Activated T-cell treated with anti-CD3 and anti-CD28 coated beads for 4 hours (primary cell): Measurements from ENCODE around the gene ZBTB40.

ENCODE experiments used
- DNase-seq: peaks from one replicate; pipeline ENCODE4 v3.0.0-alpha.2; 2020

The ZBTB40 gene

DNA sequence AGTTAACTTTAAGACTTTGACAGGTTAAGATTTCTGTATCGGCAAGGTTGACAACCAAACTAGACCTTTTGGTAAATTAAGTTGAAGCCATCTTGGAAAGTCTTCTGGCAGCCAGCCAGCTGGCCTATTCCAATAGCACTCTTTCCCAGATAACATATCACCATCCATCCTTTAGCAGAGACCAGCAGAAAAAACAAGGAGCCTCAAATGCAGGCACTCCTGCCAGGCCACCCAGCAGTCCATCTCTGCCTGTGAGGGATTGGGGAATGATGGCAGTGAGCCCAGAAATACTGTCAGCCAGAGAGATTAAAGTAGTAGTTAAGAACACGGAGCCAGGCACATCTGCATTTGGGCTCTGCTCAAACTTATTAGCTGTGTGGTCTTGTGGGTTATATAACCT, 19.4 kb downstream of the ZBTB40 start:
- no peak for DNase-seq

- DNase-seq, result no peak
Observed at GRCh38 chr1:22471610-22472009, 20.0 kb downstream of the ZBTB40 start.

DNA sequence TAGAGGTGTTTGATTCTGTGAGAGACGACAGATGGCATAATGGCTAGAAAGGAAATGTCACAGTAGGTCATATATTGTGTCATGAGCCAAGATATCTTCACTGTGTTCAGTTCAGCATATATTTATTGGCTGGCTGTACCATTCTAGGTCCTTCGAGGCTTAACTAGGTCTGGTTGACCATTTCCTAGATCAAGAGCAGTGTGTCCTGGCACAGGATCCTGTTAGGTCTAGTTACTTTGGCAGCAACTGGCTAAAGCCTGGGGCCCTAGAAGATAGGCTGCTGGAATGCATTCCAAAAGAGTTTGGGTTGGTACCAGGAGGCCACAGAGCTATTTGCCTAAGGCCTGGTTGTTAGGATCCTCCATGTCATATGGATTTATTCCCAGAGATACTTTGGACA, 20.9 kb downstream of the ZBTB40 start:
- DNase-seq, result no peak

GRCh38 chr1:22473952-22474351, 22.3 kb downstream of the ZBTB40 start:
- no peak for DNase-seq

DNA sequence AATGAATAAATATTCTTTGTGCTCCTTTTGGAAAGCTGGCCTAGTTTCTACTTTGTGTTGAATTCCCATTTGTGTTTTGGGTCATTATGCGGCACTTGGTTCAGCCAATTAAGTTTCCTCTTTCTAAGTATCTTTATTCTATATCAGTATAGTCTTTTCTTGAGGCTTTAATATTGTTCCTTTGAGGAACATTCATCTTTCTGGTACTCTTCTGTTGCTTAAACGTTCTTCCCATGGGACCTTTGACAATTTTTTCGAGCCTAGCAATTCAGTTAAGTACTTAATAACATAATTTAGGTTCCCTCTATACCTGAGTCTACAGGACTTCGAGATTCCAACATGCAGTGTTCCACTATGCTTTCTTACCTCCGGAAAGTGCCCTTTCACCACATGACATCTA, 24.9 kb downstream of the ZBTB40 start:
- no peak for DNase-seq

GRCh38 chr1:22483121-22483520, 31.5 kb downstream of the ZBTB40 start:
- no peak for DNase-seq

DNA sequence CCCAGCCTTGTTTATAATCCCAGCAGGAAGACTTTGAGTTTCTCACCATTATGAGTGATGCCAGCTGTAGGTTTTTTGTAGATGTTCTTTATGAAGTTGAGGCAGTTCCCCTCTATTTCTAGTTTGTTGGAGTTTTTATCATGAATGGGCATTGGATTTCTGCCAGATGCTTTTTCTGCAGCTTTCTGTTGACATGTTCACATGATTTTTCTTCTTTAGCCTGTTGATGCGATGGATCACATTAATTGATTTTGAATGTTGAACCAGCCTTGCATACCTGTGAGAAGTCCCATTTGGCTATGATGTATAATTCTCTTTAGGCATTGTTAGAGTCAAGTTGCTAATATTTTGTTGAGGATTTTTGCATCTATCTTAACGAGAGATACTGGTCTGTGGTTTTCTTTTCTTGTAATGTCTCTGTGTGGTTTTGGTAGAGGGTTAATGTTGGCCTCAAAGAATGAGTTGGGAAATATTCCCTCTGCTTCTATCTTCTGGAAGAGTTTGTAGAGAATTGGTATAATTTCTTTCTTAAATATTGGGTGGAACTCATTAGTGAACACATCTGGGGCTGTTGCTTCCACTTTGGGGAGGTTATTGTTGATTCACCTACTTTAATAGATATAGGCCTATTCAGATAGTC, 33.2 kb downstream of the ZBTB40 start:
- DNase-seq, result no peak

- DNase-seq, result no peak
Observed at GRCh38 chr1:22485431-22485830, 33.8 kb downstream of the ZBTB40 start.

DNA sequence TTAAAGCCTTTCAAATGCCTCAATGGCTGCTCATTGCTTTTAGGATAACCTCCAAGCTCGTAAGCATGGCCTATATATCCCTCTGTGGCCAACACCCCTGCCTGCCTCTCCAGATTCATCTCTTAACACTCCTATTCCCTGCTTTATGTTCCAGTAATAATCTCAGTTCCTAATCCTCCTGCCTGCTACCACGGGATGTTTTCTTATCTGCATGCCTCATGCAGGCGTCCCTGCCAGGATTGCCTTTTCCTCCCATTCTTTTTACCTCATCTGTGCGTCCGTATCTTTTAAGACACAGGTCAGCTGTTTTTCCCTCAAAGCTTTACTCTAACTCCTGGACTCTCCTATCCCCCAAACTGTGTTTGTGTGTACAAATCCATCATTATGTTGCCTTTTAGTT, 36.1 kb downstream of the ZBTB40 start:
- no peak for DNase-seq

DNA sequence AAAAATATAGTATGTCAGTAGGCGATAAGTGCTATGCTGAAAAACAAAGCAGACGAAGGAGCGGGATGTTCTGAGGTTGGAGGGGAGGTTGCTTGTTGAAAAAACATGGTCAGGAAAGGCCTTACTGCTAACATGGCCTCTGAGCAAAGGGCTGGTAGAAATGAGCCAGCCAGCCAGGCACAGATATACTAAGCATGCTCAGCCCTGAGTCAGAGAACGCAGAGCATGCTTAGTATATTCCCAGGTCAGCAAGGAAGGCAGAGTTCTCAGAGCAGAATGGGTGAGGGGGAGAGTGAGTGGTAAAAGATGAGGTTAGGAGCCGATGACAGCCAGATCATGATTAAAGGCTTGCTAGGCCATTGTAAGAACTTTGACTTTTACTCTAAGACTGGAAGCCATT, 36.7 kb downstream of the ZBTB40 start:
- DNase-seq, result no peak

DNA sequence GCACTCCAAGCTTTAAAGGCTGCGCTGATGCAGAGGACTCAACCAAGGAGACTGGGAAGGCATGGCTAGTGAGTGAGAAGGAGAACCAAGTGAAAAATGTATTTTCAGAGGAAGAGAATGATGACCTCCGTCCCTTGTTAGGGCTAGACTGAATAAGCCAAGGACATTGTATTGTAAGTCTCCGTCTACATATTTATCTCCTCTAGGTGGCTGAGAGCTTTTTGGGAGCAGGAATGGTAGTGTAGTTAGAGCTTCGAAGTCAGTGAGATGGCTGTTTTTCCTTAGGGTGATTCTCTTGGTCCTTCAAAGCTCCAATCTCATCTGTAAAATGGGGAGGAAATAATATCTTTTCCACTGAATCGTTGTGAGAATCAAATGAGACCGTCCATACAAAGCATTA, 37.6 kb downstream of the ZBTB40 start:
- no peak for DNase-seq

GRCh38 chr1:22489823-22490222, 38.2 kb downstream of the ZBTB40 start:
- DNase-seq, result no peak

DNA sequence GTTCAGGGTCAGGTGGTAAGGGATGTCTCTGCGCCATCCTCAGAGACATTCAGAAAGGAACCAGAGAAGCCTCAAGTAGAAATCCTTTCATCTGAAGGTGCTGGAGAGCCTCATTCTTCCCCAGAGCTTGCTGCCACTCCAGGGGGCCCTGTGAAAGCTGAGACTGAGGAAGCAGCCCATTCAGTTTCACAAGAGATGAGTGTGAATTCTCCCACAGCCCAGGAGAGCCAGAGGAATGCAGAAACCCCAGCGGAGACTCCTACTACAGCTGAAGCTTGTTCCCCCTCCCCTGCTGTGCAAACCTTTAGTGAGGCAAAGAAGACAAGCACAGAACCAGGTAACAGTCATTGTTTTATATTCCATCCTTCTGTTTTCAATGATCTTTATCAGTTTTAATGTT, 38.7 kb downstream of the ZBTB40 start:
- DNase-seq, result no peak

DNA sequence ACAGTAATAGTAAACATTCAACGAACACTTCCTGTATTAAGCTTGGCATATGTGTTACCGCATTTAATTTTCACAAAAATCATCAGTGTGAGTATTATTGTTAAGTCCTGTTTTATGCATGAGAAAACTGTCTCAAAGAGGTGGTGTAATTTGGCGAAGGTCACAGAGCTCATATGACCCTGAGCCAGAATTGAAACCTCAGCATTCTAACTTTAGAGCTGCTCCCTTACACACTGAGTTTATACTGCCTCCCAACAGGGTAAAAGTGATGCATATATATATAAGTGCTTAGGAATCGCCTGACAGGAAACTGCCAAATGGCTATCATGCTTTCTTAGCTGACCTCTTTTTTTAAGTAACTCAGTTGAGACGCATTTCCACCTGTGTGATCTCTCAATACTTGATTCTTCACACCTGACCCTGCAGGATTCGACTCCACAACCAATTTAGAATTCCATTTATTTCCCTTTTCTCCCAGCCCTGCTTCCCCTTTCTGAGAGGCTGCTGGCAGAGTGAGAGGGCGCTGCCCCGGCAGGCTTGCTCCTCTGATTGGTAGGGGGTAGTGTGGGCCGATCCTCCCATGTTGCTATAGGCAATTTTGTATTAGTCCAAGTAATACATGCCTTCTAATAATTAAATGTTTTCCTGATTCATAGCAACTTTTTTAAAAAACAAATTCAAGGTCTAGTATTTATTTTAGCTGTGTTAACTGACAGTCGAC, 40.5 kb downstream of the ZBTB40 start:
- no peak for DNase-seq

DNA sequence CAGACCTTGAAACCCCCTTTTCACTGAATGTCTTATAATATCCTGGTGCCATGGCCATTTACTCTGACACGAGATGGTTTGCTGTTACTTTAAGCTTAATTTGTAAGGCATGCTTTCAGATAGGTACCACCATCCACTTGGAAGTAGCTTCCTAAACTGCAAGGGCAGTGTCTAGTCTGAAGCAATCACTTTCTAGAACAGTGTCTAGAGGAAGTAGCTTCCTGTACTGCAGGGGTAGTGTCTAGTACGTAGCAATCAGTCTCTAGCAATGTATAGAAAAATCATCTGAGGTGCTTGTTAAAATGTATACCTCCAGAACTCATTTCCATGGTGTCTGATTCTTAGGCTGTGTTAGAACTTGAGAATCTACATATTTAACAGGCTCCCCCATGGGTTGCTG, 42.5 kb downstream of the ZBTB40 start:
- DNase-seq, result no peak

GRCh38 chr1:22494943-22495579, 43.4 kb downstream of the ZBTB40 start:
- DNase-seq, result no peak

DNA sequence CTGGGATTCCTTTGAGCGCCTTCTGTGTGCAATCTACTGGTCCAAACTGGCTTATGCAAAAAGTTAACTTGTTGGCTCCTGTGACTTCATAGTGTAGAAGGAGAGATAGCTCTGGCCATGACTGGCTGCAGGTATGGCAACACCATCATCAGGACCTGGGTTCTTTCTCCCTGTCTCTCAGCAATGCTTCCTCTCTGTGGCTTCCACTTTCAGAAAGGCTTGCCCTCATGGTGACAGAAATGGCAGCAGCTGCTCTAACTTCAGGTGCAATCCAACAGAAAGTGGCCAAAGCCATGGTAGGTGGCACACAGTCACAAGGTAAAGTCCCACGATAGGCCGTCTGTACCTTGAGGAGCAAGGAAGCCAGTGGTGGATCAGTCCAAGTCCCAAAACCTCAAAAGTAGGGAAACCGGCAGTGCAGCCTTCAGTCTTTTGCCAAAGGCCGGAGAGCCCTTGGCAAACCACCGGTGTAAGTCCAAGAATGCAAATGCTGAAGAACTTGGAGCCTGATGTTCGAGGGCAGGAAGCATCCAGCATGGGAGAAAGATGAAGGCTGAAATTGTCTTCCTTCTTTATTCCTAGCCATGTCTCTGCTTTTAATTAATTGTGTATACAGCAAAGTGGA, 45.0 kb downstream of the ZBTB40 start:
- DNase-seq, result no peak

DNA sequence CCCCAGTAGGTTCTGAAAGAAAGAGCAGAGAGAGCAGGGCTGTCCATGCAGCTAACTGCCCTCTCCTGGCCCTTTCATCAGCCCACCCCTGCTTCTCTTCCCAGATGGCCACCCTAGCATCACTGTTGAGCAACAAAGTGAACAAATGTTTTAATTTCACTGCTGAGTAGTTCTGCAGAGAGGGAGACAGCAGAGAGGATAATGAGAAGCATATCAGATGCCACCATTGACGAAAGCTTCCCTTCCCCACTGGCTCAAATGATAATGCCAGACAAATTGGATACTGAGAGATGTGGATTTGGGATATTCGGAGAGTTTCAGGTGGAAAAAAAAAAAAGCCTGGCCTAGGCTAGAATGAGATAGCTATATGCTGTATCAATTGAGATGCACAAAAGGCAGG, 46.8 kb downstream of the ZBTB40 start:
- no peak for DNase-seq

DNA sequence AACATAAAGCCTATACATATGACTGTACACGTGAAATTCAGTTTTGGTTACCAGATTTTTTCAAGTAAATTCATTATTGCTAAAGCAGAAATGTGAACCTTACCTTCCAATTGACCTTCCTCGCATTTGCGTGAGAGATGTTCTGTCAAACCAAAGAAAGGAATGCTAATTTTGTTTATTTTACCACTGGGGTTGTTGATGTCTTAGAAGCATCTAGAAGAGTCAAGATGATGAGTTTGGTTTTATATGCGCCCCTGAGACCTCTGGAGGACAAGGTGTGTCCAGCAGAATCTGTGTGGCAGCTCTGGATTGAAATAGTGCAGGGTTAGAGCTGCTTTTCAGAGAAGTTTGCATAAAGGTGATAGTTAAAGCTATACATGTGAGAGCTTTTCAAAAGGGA, 48.4 kb downstream of the ZBTB40 start:
- no peak for DNase-seq

DNA sequence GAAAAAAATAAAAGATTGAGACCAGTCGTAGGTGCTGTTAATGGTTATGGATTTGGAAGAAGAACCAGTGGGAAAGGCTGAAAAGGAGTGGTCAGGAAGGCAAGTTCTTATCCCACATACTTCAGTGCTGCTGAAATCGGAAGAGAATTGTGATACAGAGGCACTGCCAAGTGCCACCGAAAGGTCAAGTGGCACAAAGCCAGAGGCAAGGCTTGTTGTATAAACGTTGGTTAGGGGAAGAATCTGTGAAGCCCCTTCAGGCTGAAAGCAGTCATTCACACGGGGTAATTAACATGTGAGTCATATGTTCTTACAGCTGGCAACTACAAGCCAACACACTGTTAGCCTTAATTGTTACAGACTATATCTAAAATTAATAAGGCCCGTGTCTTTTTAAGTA, 48.8 kb downstream of the ZBTB40 start:
- DNase-seq, result no peak

DNA sequence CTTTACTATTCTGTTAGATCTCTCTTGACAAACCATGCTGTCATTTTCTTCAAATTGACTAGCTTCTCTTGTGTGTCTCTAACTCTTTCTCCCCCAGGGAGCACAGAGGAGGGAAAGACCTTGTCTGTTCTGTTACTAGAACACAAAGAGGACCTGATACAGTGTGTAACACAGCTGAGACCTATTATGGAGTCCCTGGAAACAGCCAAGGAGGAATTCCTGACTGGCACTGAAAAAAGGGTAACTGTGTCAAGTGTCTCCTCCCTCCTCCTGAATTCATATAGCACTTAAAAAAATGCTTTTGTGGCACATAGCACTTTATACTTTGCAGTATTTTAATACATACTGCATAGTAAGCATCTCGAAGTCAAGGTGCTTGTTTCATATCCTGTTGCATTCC, 50.6 kb downstream of the ZBTB40 start:
- no peak for DNase-seq

DNA sequence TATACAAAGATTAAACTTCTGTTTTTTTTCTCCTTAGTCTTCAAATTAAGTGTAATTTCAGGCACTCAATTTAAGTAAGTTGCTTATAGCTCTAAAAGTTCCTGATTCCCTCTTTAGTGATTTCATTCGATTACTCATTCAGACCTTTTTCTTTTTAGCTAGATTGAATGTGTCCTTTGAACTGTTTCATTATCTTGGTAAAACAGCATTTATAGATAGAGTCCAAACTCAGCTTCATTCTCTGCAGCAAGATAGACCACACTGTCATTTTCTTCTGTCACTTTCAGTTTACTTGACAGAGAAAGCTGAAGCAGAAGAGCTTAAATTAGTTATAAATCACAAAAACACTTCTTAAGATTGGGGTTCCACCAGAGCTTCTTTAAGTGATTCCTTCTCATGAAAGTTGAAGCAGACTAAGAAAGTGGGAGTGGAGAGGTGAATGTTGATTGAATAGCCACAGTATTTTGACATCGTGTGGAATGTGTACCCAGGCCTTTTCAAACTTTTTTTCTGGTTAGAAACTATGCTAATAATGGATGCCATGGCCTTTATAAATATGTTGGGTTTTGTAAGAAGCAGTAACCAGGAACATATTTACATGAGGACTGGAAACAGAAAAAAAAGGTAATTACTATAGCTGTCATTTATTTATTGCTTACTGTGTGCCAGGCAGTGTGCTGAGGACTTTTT, 52.2 kb downstream of the ZBTB40 start:
- DNase-seq, result no peak

GRCh38 chr1:22506130-22506692, 54.6 kb downstream of the ZBTB40 start:
- DNase-seq, result no peak
